Astrocyte (in vitro differentiated cells and primary cell): Measurements from ENCODE around the gene ILF3. TPM values are rescaled to one million over a fixed set of nuclear protein-coding genes. Genes with fewer than 3 reads are reported as not detected.

Experiments
- DNase-seq: peaks from one replicate; pipeline ENCODE4 v3.0.0-alpha.2; 2010; ENCODE audit warnings: low read depth
- FAIRE-seq: peaks from 2 replicates; lab custom pipeline; 2011; peaks lifted over from hg19 to GRCh38; lab: Jason Lieb, UNC
- H2AFZ ChIP-seq: 2 replicates; pipeline ENCODE4 v1.6.0; 2012; ENCODE audit warnings: low read depth, low read length, inconsistent platforms
- H3K27ac ChIP-seq: 2 replicates; pipeline ENCODE4 v1.5.1; 2011; ENCODE audit warnings: low read depth, low read length, inconsistent platforms
- H3K27me3 ChIP-seq: 2 replicates; pipeline ENCODE4 v1.6.0; 2011; ENCODE audit warnings: low read length, inconsistent platforms; ENCODE audit not compliant: insufficient read depth
- H3K36me3 ChIP-seq: 2 replicates; pipeline ENCODE4 v1.5.1; 2011; ENCODE audit warnings: low read length, inconsistent platforms; ENCODE audit not compliant: insufficient read depth
- H3K4me1 ChIP-seq: 2 replicates; pipeline ENCODE4 v1.5.1; 2011; ENCODE audit warnings: low read length, inconsistent platforms; ENCODE audit not compliant: insufficient read depth
- H3K4me2 ChIP-seq: 2 replicates; pipeline ENCODE4 v1.6.0; 2012; ENCODE audit warnings: low read length, inconsistent platforms
- H3K4me3 ChIP-seq: 2 replicates; pipeline ENCODE4 v1.5.1; 2011; ENCODE audit warnings: low read depth, mild to moderate bottlenecking, low read length, inconsistent platforms; ENCODE audit not compliant: insufficient read depth
- H3K79me2 ChIP-seq: 2 replicates; pipeline ENCODE4 v1.6.0; 2012; ENCODE audit warnings: mild to moderate bottlenecking, low read length, inconsistent platforms; ENCODE audit not compliant: insufficient read depth
- H3K9ac ChIP-seq: 2 replicates; pipeline ENCODE4 v1.6.0; 2012; ENCODE audit warnings: mild to moderate bottlenecking, low read length, inconsistent platforms
- H3K9me3 ChIP-seq: 2 replicates; pipeline ENCODE4 v1.5.1; 2012; ENCODE audit warnings: low read depth, mild to moderate bottlenecking, low read length, inconsistent platforms; ENCODE audit not compliant: insufficient read depth
- H4K20me1 ChIP-seq: 2 replicates; pipeline ENCODE4 v1.6.0; 2012; ENCODE audit warnings: low read length, inconsistent platforms; ENCODE audit not compliant: insufficient read depth
- H3K27ac Mint-ChIP-seq: one replicate; pipeline ENCODE4 v1.8.0; 2021; ENCODE audit warnings: mild to moderate bottlenecking, mixed read lengths; ENCODE audit not compliant: unreplicated experiment
- H3K27me3 Mint-ChIP-seq: one replicate; pipeline ENCODE4 v1.8.0; 2021; ENCODE audit warnings: low read depth, mixed read lengths; ENCODE audit not compliant: unreplicated experiment
- H3K36me3 Mint-ChIP-seq: one replicate; pipeline ENCODE4 v1.8.0; 2021; ENCODE audit warnings: low read depth, mixed read lengths; ENCODE audit not compliant: unreplicated experiment
- H3K4me1 Mint-ChIP-seq: one replicate; pipeline ENCODE4 v1.8.0; 2021; ENCODE audit warnings: low read depth, mixed read lengths; ENCODE audit not compliant: unreplicated experiment
- H3K4me3 Mint-ChIP-seq: one replicate; pipeline ENCODE4 v1.8.0; 2021; ENCODE audit warnings: mild to moderate bottlenecking, moderate library complexity, mixed read lengths; ENCODE audit not compliant: unreplicated experiment
- H3K9me3 Mint-ChIP-seq: one replicate; pipeline ENCODE4 v1.8.0; 2021; ENCODE audit warnings: mild to moderate bottlenecking, mixed read lengths; ENCODE audit not compliant: unreplicated experiment
- CTCF ChIP-seq: IDR thresholded peaks from 2 replicates; pipeline ENCODE4 v1.5.1; 2011; ENCODE audit warnings: low read depth, mild to moderate bottlenecking, inconsistent platforms, low read length, moderate library complexity; ENCODE audit not compliant: insufficient read depth
- EZH2 ChIP-seq: IDR thresholded peaks from 2 replicates; pipeline ENCODE4 v1.6.1; 2012; ENCODE audit warnings: mild to moderate bottlenecking, low read length, inconsistent platforms; ENCODE audit not compliant: insufficient read depth
- microRNA-seq: library from miRNA; unstranded; fragments of <30 nt; microRNA quantifications from one replicate; pipeline ENCODE4 v1.2.0, GENCODE V29; 2020
- total RNA-seq: library from RNA; stranded (reverse); gene quantifications from 2 replicates; pipeline ENCODE4 v1.2.1, GENCODE V29; 2021

ILF3 gene
- total RNA-seq, 1 donor from 2014 or later: 244 TPM

- peaks cover 84% of the 10 kb centered on the region for H4K20me1 ChIP-seq
- no peak overlapping the region for H3K27ac Mint-ChIP-seq
- no peaks in the 10 kb centered on the region for H3K9me3 ChIP-seq
- no peak overlapping the region for H3K27ac ChIP-seq
- FAIRE-seq: no peak
- no peak overlapping the region for H3K9ac ChIP-seq
- no peaks in the 10 kb centered on the region for H3K36me3 ChIP-seq
- no peak overlapping the region for H3K4me3 Mint-ChIP-seq
- no peak overlapping the region for H3K4me2 ChIP-seq
- peaks cover 15% of the 10 kb centered on the region for H3K4me1 Mint-ChIP-seq
- H3K4me3 ChIP-seq: no peak overlapping the region
- H3K79me2 ChIP-seq: peaks cover 89% of the 10 kb centered on the region
- TF ChIP-seq EZH2 (no peak), CTCF (no peak)
- no peak overlapping the region for H2AFZ ChIP-seq
- DNase-seq: no peak
- no peaks in the 10 kb centered on the region for H3K27me3 Mint-ChIP-seq
- no peaks in the 10 kb centered on the region for H3K4me1 ChIP-seq
- no peaks in the 10 kb centered on the region for H3K27me3 ChIP-seq
- H3K9me3 Mint-ChIP-seq: peaks cover 12% of the 10 kb centered on the region
- peaks cover 31% of the 10 kb centered on the region for H3K36me3 Mint-ChIP-seq
Observed at GRCh38 chr19:10740798-10741197, 86.7 kb downstream of the ILF3 start.

Small RNAs within 50 kb of the gene (microRNA-seq; reads per million reads assigned to microRNA genes)
- not detected for gene MIR638

Other genes with a start within 250 kb of the ILF3 start
- 3.2 and 3.8 TPM in 2 replicates for gene PDE4A, start 233.8 kb upstream of the ILF3 start, total RNA-seq
- gene KEAP1, start 151.0 kb upstream of the ILF3 start, total RNA-seq: 43.6 and 49.4 TPM in 2 replicates
- 1.00 and 1.1 TPM in 2 replicates for gene S1PR5, start 136.9 kb upstream of the ILF3 start, total RNA-seq
- 23.5 and 24.8 TPM in 2 replicates for gene ATG4D, start 110.4 kb upstream of the ILF3 start, total RNA-seq
- 14.1 and 15.9 TPM in 2 replicates for gene KRI1, start 88.3 kb upstream of the ILF3 start, total RNA-seq
- gene CDKN2D, start 85.4 kb upstream of the ILF3 start, total RNA-seq: 5.4 and 6.1 TPM in 2 replicates
- gene AP1M2, start 67.0 kb upstream of the ILF3 start, total RNA-seq: 1.7 and 4.5 TPM in 2 replicates
- gene SLC44A2, start 28.8 kb upstream of the ILF3 start, total RNA-seq: 91.6 and 94.5 TPM in 2 replicates
- gene QTRT1, start 47.1 kb downstream of the ILF3 start, total RNA-seq: 27.3 and 27.5 TPM in 2 replicates
- gene DNM2, start 63.7 kb downstream of the ILF3 start, total RNA-seq: 129 TPM in 2 replicates
- gene TMED1, start 181.9 kb downstream of the ILF3 start, total RNA-seq: 27.0 and 29.7 TPM in 2 replicates
- 0.23 and 0.58 TPM in 2 replicates for gene C19orf38, start 194.1 kb downstream of the ILF3 start, total RNA-seq
- 62.6 and 62.7 TPM in 2 replicates for gene CARM1, start 217.2 kb downstream of the ILF3 start, total RNA-seq